Measurements from ENCODE around the gene SELENOI. TPM values are rescaled to one million over a fixed set of nuclear protein-coding genes. Genes with fewer than 3 reads are reported as not detected.

SELENOI gene
- total and polyA plus RNA-seq, 8 donors, result 15.9 to 34.4 (median 17.9) TPM

- no peak for TF ChIP-seq CTCF (IDR thresholded peaks at IDR 0.05)
- no peaks in the 10 kb centered on the region for H3K4me1 ChIP-seq
- H3K4me3 ChIP-seq, result no peak overlapping the region
- H3K36me3 ChIP-seq, result peaks cover 0 to 4% of the 10 kb centered on the region in 2 donors
- intact Hi-C loops (cut with DNase I), result no loop called here
- no peak overlapping the region for H3K27ac ChIP-seq
- no peak for ATAC-seq
- DNase-seq, result no peak
- no peaks in the 10 kb centered on the region for H3K27me3 ChIP-seq
- H3K9me3 ChIP-seq, result no peaks in the 10 kb centered on the region
Observed at GRCh38 chr2:26356111-26356510, 10.2 kb downstream of the SELENOI start.

DNA sequence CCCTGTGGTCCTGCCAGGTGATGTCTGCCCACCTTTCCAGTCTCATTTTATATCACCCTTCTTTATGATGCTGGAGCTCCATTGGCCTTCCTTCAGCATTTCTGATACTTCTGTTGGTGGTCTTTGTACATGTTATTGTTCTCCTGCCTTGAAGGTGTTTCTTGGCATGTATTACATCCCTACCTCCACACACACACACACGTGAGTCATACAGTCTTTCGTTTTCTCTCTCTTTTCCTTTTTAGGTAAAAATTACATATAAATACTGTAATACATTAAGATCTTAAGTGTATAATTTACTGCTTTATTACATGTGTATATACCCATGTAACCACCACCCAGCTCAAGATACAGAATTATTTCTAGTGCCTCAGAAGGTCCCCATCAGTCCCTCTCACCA, 10.8 kb downstream of the SELENOI start:
- ATAC-seq, result no peak
- Histone ChIP-seq H3K27me3 (no peaks in the 10 kb centered on the region), H3K27ac (no peak overlapping the region), H3K4me1 (no peaks in the 10 kb centered on the region), H3K4me3 (no peak overlapping the region), H3K36me3 (peaks cover 0 to 6% of the 10 kb centered on the region in 2 donors), H3K9me3 (no peaks in the 10 kb centered on the region)
- intact Hi-C loops (cut with DNase I), result no loop called here
- TF ChIP-seq CTCF (IDR thresholded peaks at IDR 0.05), result no peak
- DNase-seq, result no peak

DNA sequence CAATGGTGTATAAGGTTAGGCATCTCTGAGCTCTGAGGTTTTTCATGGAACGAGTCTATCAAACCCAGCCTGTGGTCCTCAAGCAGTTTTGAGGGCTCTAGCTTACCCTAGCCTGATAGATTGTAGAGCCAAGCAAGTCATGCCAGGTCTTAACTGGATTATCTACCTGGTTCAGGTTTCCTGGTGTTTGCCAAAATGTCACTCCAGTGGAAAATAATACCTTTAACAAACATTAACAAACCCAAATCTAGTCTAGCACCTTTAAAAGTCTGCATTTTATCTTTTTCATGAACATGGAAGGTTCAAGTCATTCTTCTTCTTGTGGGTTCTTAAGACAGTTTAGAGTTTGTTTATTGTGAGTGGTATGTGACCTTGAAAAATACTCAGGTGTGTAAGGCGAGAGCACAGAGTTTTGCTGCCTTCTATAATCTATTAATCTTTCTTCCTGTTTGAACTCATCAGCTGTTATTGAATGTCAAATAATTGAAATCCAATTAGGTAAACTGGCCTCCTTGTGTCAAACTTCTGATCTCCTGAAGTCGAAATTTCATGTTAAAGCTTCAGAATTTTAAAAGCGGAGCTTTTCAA, 14.0 kb downstream of the SELENOI start:
- Histone ChIP-seq H3K36me3 (peaks cover 0 to 11% of the 10 kb centered on the region in 2 donors), H3K4me3 (no peak overlapping the region), H3K27ac (no peak overlapping the region), H3K9me3 (no peaks in the 10 kb centered on the region), H3K4me1 (no peaks in the 10 kb centered on the region), H3K27me3 (no peaks in the 10 kb centered on the region)
- ATAC-seq (no peak), DNase-seq (no peak)
- TF ChIP-seq CTCF (IDR thresholded peaks at IDR 0.05), result no peak
- intact Hi-C loops (cut with DNase I), result no loop called here

DNA sequence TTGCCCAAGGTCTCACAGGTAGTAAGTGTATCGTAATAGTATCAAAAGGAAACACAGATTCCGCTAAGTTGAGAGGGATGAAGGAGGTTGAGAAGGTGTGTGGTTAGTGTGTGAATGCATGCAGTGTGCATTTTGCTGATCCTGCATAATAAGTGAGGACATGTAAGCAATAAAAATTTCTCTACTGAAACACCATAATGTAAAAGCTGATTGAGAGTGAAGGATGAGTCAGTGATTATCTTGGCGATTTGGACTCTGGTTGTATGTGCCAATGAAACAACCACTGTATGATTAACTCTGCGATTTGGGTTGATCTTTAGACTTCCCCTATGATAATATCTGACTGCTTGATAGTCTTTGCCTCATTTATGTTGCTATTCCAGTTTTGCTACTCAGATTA, 17.4 kb downstream of the SELENOI start:
- intact Hi-C loops (cut with DNase I), result no loop called here
- Histone ChIP-seq H3K27me3 (no peaks in the 10 kb centered on the region), H3K9me3 (no peaks in the 10 kb centered on the region), H3K4me1 (no peaks in the 10 kb centered on the region), H3K27ac (no peak overlapping the region), H3K36me3 (peaks cover 0 to 30% of the 10 kb centered on the region in 2 donors), H3K4me3 (no peak overlapping the region)
- TF ChIP-seq CTCF (IDR thresholded peaks at IDR 0.05), result no peak
- ATAC-seq (no peak), DNase-seq (no peak)

DNA sequence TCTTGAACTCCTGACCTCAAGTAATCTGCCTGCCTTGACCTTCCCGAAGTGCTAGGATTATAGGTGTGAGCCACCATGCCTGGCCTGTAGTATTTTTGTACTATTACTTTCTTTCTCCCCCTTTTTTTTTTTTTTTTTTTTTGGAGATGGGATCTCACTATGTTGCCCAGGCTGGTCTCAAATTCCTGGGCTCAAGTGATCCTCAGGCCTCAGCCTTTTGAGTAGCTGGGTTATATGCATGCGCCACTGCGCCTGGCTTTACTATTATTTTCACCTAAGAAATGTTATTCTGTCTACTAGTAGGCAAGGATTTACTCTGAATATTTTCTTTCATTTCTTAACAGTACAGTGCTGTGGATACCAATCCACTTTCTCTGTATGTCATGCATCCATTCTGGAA, 18.0 kb downstream of the SELENOI start:
- Histone ChIP-seq H3K9me3 (no peaks in the 10 kb centered on the region), H3K27me3 (no peaks in the 10 kb centered on the region), H3K4me1 (no peaks in the 10 kb centered on the region), H3K36me3 (peaks cover 0 to 35% of the 10 kb centered on the region in 2 donors), H3K27ac (no peak overlapping the region), H3K4me3 (no peak overlapping the region)
- ATAC-seq, result no peak
- no peak for TF ChIP-seq CTCF (IDR thresholded peaks at IDR 0.05)
- DNase-seq, result no peak
- intact Hi-C loops (cut with DNase I), result no loop called here

All from left lung (tissue), 10 donors.